LHCN-M2 (cell line): Measurements from ENCODE around the gene TPBGL. TPM values are rescaled to one million over a fixed set of nuclear protein-coding genes. Genes with fewer than 3 reads are reported as not detected.

Experiments
- DNase-seq: peaks from one replicate; pipeline ENCODE4 v3.0.0-alpha.2; 2012; ENCODE audit warnings: low read depth
- total RNA-seq: library from RNA; depleted of rRNA; stranded (reverse); fragments of >200 nt; gene quantifications from 2 replicates; pipeline ENCODE4 v1.2.3, GENCODE V29; 2014; rRNA removed

TPBGL gene
- total RNA-seq, 1 experiment from 2014 or later = not detected

- DNase-seq = no peak
Observed at GRCh38 chr11:75291741-75292140, 51.2 kb downstream of the TPBGL start.

- no peak for DNase-seq
Observed at GRCh38 chr11:75292943-75293342, 52.4 kb downstream of the TPBGL start.

Other genes with a start within 250 kb of the TPBGL start
- not detected in 2 replicates for gene OR2AT4, start 143.9 kb upstream of the TPBGL start, total RNA-seq
- not detected in 2 replicates for gene SLCO2B1, start 89.7 kb upstream of the TPBGL start, total RNA-seq
- gene ARRB1, start 110.9 kb downstream of the TPBGL start, total RNA-seq = 16.7 and 22.4 TPM in 2 replicates
- gene RPS3, start 158.7 kb downstream of the TPBGL start, total RNA-seq = 996 and 1,030 TPM in 2 replicates
- gene KLHL35, start 192.4 kb downstream of the TPBGL start, total RNA-seq = 5.7 and 10.1 TPM in 2 replicates